ENCODE measurements around the gene JADE3.

JADE3 gene

DNA sequence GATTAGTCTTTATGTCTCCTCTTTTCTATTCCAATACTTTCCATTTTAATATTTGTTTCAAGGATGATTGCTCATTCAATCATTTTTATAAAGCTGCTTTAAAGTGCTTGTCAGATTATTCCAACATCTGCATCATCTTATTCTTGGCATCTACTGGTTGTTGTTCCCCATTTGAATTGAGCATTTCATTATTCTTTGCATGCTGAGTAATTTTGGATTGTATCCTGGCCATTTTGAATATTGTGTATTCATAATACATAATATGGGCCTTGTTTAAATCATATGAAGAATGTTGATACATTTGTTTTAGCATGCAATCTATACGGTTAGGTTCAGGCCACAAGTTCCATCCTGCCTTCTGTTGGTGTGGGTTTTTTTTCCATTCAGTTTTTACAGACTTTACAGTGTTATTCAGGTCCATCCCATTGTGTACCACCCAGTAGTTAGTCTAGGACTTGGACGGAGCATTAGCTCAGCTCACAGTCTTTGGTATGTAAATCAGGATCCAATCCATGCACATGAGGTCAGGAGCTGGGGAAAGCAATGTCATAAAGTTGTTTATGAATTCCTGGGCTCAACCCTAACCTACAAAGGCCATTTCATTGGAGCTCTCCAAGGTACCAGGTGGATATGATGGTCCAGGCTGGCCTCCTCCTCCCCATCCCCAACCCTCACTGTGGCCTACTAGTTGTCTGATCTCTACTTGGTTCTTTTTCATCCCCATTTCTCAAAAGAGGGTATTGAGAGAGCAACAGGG is 186.3 kb downstream of the JADE3 start:
- no peaks in the 10 kb centered on the region for H3K27me3 ChIP-seq (ENCODE audit: insufficient read depth, low read length, poor library complexity)
- ATAC-seq (ENCODE audit: insufficient read depth, low read depth) (no peak), DNase-seq (no peak)
- no peak overlapping the region for H3K9ac ChIP-seq (ENCODE audit: low read depth, low read length)
- no peaks in the 10 kb centered on the region for H3K36me3 ChIP-seq (ENCODE audit: insufficient read depth, low read length)
- no peaks in the 10 kb centered on the region for H3K79me2 ChIP-seq (ENCODE audit: insufficient read depth, low read length)
- TF ChIP-seq, protein P1, sequence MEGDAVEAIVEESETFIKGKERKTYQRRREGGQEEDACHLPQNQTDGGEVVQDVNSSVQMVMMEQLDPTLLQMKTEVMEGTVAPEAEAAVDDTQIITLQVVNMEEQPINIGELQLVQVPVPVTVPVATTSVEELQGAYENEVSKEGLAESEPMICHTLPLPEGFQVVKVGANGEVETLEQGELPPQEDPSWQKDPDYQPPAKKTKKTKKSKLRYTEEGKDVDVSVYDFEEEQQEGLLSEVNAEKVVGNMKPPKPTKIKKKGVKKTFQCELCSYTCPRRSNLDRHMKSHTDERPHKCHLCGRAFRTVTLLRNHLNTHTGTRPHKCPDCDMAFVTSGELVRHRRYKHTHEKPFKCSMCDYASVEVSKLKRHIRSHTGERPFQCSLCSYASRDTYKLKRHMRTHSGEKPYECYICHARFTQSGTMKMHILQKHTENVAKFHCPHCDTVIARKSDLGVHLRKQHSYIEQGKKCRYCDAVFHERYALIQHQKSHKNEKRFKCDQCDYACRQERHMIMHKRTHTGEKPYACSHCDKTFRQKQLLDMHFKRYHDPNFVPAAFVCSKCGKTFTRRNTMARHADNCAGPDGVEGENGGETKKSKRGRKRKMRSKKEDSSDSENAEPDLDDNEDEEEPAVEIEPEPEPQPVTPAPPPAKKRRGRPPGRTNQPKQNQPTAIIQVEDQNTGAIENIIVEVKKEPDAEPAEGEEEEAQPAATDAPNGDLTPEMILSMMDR (IDR thresholded peaks at IDR 0.05; ENCODE audit: borderline replicate concordance, extremely low read depth, low read length, poor library complexity, severe bottlenecking) = no peak
- no peak for TF ChIP-seq EZH2 (IDR thresholded peaks at IDR 0.05; ENCODE audit: borderline replicate concordance, low read depth, low read length, severe bottlenecking)
- H3K9me3 ChIP-seq (ENCODE audit: insufficient read depth, low read length, severe bottlenecking) = no peaks in the 10 kb centered on the region
- H3K27ac ChIP-seq (ENCODE audit: low read length) = no peak overlapping the region
- no peak overlapping the region for H2AFZ ChIP-seq (ENCODE audit: low read depth, low read length)
- no peaks in the 10 kb centered on the region for H4K20me1 ChIP-seq (ENCODE audit: insufficient read depth, low read length)
- no peak overlapping the region for H3K4me3 ChIP-seq (ENCODE audit: low read depth in 1 of 2, low read length in 2 of 2)
- no peak overlapping the region for H3K4me2 ChIP-seq (ENCODE audit: insufficient read depth, low read length)
- no peaks in the 10 kb centered on the region for H3K4me1 ChIP-seq (ENCODE audit: insufficient read depth, low read length)

DNA sequence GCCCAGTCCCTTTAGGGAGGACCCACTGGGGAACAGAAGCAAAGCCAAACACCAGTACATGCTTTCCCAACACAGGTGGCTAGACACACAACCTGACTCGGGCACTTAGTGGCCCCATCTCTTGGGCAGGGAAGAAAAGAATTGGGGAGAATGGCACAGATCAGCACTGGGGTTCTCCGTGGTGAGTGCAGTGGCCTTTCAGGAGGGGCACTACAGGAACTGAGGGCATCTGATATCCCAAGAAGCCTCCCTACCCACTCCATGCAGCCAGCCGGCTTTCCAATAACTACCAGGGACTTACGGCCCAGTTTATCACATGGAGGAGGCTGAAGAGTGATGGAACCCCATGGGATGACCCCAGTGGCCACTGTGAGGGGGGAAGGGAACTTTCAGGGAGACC is 189.0 kb downstream of the JADE3 start:
- Histone ChIP-seq H4K20me1 (ENCODE audit: insufficient read depth, low read length) (no peaks in the 10 kb centered on the region), H2AFZ (ENCODE audit: low read depth, low read length) (no peak overlapping the region), H3K27ac (ENCODE audit: low read length) (no peak overlapping the region), H3K36me3 (ENCODE audit: insufficient read depth, low read length) (no peaks in the 10 kb centered on the region), H3K9me3 (ENCODE audit: insufficient read depth, low read length, severe bottlenecking) (no peaks in the 10 kb centered on the region), H3K79me2 (ENCODE audit: insufficient read depth, low read length) (no peaks in the 10 kb centered on the region), H3K27me3 (ENCODE audit: insufficient read depth, low read length, poor library complexity) (no peaks in the 10 kb centered on the region), H3K4me2 (ENCODE audit: insufficient read depth, low read length) (no peak overlapping the region), H3K4me1 (ENCODE audit: insufficient read depth, low read length) (no peaks in the 10 kb centered on the region), H3K4me3 (ENCODE audit: low read depth in 1 of 2, low read length in 2 of 2) (no peak overlapping the region), H3K9ac (ENCODE audit: low read depth, low read length) (no peak overlapping the region)
- DNase-seq (no peak), ATAC-seq (ENCODE audit: insufficient read depth, low read depth) (no peak)
- TF ChIP-seq, protein P1 (IDR thresholded peaks at IDR 0.05; ENCODE audit: borderline replicate concordance, extremely low read depth, low read length, poor library complexity, severe bottlenecking) = no peak
- no peak for TF ChIP-seq EZH2 (IDR thresholded peaks at IDR 0.05; ENCODE audit: borderline replicate concordance, low read depth, low read length, severe bottlenecking)

Measured in DND-41 (cell line).